C4-2B (cell line): Measurements from ENCODE around the gene YAE1.

Experiments used
- CTCF ChIP-seq: fragments of 450-650 bp; conservative IDR thresholded peaks from 2 replicates; pipeline ENCODE4 v1.5.1; 2017; ENCODE audit warnings: mild to moderate bottlenecking
- ZFX ChIP-seq: fragments of 450-650 bp; IDR thresholded peaks from 2 replicates; pipeline ENCODE4 v1.6.1; 2017

GRCh38 chr7:39528849-39529248 lies 37.4 kb upstream of the YAE1 start:
- TF ChIP-seq CTCF (no peak), ZFX (no peak)
